ENCODE results near the gene AOAH.
"Not testable (repeated sequence)": the region's sequence is repeated elsewhere in the genome, so short reads cannot be mapped to it uniquely, and the experiment has no call there.

The AOAH gene

GRCh38 chr7:36509962-36510361 is 214.3 kb downstream of the AOAH start:
- TF ChIP-seq CTCF (IDR thresholded peaks at IDR 0.05; ENCODE audit: insufficient read depth, low read length, missing control alignments), result no peak
- ChIA-PET CTCF (no interaction called here), POLR2A (no interaction called here)
- no peak for DNase-seq (ENCODE audit: low read depth, low spot score)
- H3K4me3 ChIP-seq (ENCODE audit: low read depth, low read length), result no peak overlapping the region

- no peak for TF ChIP-seq CTCF (IDR thresholded peaks at IDR 0.05; ENCODE audit: insufficient read depth, low read length, missing control alignments)
- POLR2A ChIA-PET, result no interaction called here
- no peak for DNase-seq (ENCODE audit: low read depth, low spot score)
- CTCF ChIA-PET, result interaction anchor here (1.1 to 1.2 kb wide), 2 partner anchors 20 to 162 kb away, joined by 3 to 4 read pairs; no protein-coding TSS in a partner anchor
- H3K4me3 ChIP-seq (ENCODE audit: low read depth, low read length), result no peak overlapping the region
Measured at GRCh38 chr7:36507475-36508440, 216.5 kb downstream of the AOAH start.

GRCh38 chr7:36506820-36507219 is 217.5 kb downstream of the AOAH start:
- no peak overlapping the region for H3K4me3 ChIP-seq (ENCODE audit: low read depth, low read length)
- ChIA-PET CTCF (interaction anchor here (1.1 to 1.2 kb wide), 2 partner anchors 19 to 163 kb away, joined by 3 to 4 read pairs; no protein-coding TSS in a partner anchor), POLR2A (no interaction called here)
- no peak for DNase-seq (ENCODE audit: low read depth, low spot score)
- no peak for TF ChIP-seq CTCF (IDR thresholded peaks at IDR 0.05; ENCODE audit: insufficient read depth, low read length, missing control alignments)

- no peak overlapping the region for H3K4me3 ChIP-seq (ENCODE audit: low read depth, low read length)
- ChIA-PET CTCF (interaction anchor here (1.2 kb wide), 1 partner anchor 164 kb away, joined by 4 read pairs; no protein-coding TSS in a partner anchor), POLR2A (no interaction called here)
- no peak for DNase-seq (ENCODE audit: low read depth, low spot score)
- TF ChIP-seq CTCF (IDR thresholded peaks at IDR 0.05; ENCODE audit: insufficient read depth, low read length, missing control alignments), result no peak
Measured at GRCh38 chr7:36506130-36506798, 218.0 kb downstream of the AOAH start.

DNA sequence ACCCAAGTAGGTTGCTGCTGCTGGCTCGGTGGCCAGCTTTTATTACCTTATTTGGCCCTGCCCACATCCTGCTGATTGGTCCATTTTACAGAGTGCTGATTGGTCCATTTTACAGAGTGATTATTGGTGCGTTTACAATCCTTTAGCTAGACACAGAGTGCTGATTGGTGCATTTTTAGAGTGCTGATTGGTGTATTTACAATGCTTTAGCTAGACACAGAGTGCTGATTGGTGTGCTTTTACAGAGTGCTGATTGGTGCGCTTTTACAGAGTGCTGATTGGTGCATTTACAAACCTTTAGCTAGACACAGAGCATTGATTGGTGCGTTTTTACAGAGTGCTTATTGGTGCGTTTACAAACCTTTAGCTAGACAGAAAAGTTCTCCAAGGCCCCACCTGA is 219.7 kb downstream of the AOAH start:
- DNase-seq (ENCODE audit: low read depth, low spot score); H3K4me3 ChIP-seq (ENCODE audit: low read depth, low read length); CTCF ChIA-PET; POLR2A ChIA-PET: not testable (repeated sequence)

DNA sequence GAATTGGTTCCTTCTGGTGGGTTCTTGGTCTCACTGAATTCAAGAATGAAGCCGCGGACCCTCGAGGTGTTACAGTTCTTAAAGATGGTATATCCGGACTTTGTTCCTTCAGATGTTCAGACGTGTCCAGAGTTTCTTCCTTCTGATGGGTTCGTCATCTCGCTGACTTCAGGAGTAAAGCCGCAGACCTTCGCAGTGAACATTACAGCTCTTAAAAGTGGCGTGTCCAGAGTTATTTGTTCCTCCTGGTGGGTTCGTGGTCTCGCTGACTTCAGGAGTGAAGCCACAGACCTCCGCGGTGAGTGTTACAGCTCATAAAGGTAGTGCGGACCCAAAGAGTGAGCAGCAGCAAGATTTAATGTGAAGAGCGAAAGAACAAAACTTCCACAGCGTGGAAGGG is 220.1 kb downstream of the AOAH start:
- H3K4me3 ChIP-seq (ENCODE audit: low read depth, low read length); POLR2A ChIA-PET; DNase-seq (ENCODE audit: low read depth, low spot score); CTCF ChIA-PET: not testable (repeated sequence)

DNA sequence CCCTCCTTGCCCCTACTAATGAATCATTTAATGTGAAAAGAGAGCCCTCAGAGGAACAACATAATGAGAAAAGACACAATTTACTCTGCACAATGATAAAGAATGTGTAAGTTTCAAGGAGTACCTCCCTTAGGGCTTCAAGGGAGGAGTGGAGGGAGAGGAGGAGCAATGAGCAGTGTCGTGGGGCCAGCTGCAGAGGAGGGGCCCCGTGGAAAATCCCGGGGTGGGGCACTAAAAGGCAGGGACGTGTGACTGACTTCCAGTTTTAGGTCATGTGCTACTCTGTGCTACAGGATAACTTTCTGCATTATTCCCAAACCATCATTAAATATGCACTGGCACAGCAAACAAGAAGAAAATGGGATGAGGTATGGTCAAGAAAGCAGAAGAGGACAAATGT is 226.5 kb downstream of the AOAH start:
- DNase-seq (ENCODE audit: low read depth, low spot score), result no peak
- no peak overlapping the region for H3K4me3 ChIP-seq (ENCODE audit: low read depth, low read length)
- ChIA-PET POLR2A (no interaction called here), CTCF (no interaction called here)
- TF ChIP-seq CTCF (IDR thresholded peaks at IDR 0.05; ENCODE audit: insufficient read depth, low read length, missing control alignments), result no peak

DNA sequence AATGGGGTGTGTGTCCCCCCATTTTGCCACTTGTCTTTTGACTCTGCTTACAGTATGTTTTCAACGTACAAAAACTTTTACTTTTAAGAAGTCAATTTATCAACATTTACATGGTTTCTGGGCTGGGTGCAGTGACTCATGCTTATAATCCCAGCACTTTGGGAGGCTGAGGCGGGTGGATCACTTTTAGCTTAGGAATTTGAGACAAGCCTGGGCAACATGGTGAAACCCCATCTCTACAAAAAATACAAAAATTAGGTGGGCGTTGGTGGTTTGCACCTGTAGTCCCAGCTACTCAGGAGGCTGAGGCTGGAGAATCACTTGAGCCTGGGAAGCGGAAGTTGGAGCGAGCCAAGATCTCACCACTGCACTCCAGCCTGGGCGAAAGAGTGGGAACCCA is 227.1 kb downstream of the AOAH start:
- CTCF ChIA-PET, result interaction anchor here (0.7 kb wide), 1 partner anchor 9 kb away, joined by 4 read pairs; no protein-coding TSS in a partner anchor
- POLR2A ChIA-PET; H3K4me3 ChIP-seq (ENCODE audit: low read depth, low read length); DNase-seq (ENCODE audit: low read depth, low spot score): not testable (repeated sequence)

Data from AG04449 (cell line).